BJ (cell line): ENCODE results near the gene RABGAP1. TPM values are rescaled to one million over a fixed set of nuclear protein-coding genes. Genes with fewer than 3 reads are reported as not detected.

ENCODE experiments used
- CTCF ChIA-PET: fragments of 350-600 bp; formaldehyde crosslinking; extraction: SDS; loops from one replicate; lab custom pipeline; 2021; ENCODE audit warnings: antibody characterized with exemption, inconsistent platforms; lab: Yijun Ruan, JAX
- POLR2A ChIA-PET: fragments of 300-600 bp; sonication (Branson Sonifier 250); formaldehyde crosslinking; extraction: SDS; loops from one replicate; lab custom pipeline; 2021; ENCODE audit warnings: antibody characterized with exemption; lab: Charles Lee
- DNase-seq: peaks from one replicate; pipeline ENCODE4 v3.0.0-alpha.2; 2011; ENCODE audit warnings: low read depth
- H3K27me3 ChIP-seq: 2 replicates; pipeline ENCODE4 v1.6.0; 2011; ENCODE audit warnings: low read length; ENCODE audit not compliant: control insufficient read depth, insufficient read depth
- H3K36me3 ChIP-seq: 2 replicates; pipeline ENCODE4 v1.5.1; 2011; ENCODE audit warnings: low read length; ENCODE audit not compliant: control insufficient read depth, insufficient read depth
- H3K4me3 ChIP-seq: 2 replicates; pipeline ENCODE4 v1.5.1; 2011; ENCODE audit warnings: low read depth, mild to moderate bottlenecking, control low read depth, low read length
- CTCF ChIP-seq: IDR thresholded peaks from 2 replicates; pipeline ENCODE4 v1.5.1; 2011; ENCODE audit warnings: low read depth, mild to moderate bottlenecking, control low read depth, inconsistent platforms, low read length, moderate library complexity; ENCODE audit not compliant: insufficient read depth
- polyA plus RNA-seq: library from polyadenylated mRNA; depleted of rRNA; stranded (reverse); fragments of >200 nt; gene quantifications from 2 replicates; pipeline ENCODE4 v1.2.3, GENCODE V29; 2011

Gene RABGAP1
- polyA plus RNA-seq, 1 experiment: 30.8 TPM

DNA sequence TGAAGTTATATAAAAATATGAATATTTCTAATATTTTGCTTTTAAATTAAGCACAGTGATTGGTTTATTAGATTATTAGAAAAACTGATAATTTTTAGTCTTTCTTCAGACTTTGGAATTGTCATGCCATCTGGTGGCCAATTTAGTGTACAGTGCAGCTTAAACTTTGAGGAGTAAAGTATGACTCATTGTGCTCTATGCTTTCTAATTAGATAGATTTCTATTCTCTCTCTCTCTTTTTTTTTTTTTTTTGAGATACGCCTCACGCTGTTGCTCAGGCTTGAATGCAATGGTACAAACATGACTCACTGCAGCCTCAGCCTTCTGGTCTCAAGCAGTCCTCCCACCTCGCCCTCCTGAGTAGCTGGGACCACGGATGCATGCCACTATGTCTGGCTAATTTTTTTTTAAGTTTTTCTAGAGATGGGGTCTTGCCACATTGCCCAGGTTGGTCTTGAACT, 50.6 kb downstream of the RABGAP1 start:
- no peak overlapping the region for H3K4me3 ChIP-seq
- ChIA-PET POLR2A (interaction anchor here (0.6 kb wide), 2 partner anchors 9 to 78 kb away, joined by 8 to 10 read pairs; no protein-coding TSS in a partner anchor), CTCF (interaction anchor here (1.0 to 1.9 kb wide), 8 partner anchors 10 to 527 kb away, joined by 3 to 7 read pairs (median 4); partner anchors contain the start of genes PDCL and RC3H2)
- H3K27me3 ChIP-seq: no peaks in the 10 kb centered on the region
- 0 out of 2 replicates have a peak, but pooled peaks cover 3% of the 10 kb centered on the region for H3K36me3 ChIP-seq
- DNase-seq: peak; percentile 83
- peak; percentile 67 for TF ChIP-seq CTCF

DNA sequence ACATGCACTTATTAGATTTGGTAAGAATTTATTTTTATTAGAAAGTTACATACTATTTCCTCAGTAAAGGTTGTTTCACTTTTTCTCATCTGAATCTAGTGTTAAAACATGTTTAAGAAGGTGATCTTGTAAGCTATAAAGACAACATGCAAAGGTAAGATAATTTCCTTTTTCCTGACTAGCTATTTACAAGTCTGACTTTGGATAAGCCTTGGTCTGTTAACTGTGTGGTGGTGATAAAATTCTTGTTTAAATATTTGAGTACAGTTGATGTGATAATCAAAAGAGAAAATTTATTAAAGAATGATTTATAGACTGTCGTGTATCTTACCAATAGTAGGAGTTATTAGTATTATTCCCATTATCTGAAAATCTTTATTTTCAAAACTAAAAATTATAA, 55.8 kb downstream of the RABGAP1 start:
- Histone ChIP-seq H3K36me3 (no peaks in the 10 kb centered on the region), H3K27me3 (no peaks in the 10 kb centered on the region), H3K4me3 (no peak overlapping the region)
- ChIA-PET POLR2A (no interaction called here), CTCF (no interaction called here)
- TF ChIP-seq CTCF: no peak
- DNase-seq: no peak

GRCh38 chr9:122998448-122998847, 57.6 kb downstream of the RABGAP1 start:
- CTCF ChIA-PET: no interaction called here
- no peaks in the 10 kb centered on the region for H3K36me3 ChIP-seq
- H3K4me3 ChIP-seq: no peak overlapping the region
- no peak for TF ChIP-seq CTCF
- POLR2A ChIA-PET: no interaction called here
- no peaks in the 10 kb centered on the region for H3K27me3 ChIP-seq
- no peak for DNase-seq

DNA sequence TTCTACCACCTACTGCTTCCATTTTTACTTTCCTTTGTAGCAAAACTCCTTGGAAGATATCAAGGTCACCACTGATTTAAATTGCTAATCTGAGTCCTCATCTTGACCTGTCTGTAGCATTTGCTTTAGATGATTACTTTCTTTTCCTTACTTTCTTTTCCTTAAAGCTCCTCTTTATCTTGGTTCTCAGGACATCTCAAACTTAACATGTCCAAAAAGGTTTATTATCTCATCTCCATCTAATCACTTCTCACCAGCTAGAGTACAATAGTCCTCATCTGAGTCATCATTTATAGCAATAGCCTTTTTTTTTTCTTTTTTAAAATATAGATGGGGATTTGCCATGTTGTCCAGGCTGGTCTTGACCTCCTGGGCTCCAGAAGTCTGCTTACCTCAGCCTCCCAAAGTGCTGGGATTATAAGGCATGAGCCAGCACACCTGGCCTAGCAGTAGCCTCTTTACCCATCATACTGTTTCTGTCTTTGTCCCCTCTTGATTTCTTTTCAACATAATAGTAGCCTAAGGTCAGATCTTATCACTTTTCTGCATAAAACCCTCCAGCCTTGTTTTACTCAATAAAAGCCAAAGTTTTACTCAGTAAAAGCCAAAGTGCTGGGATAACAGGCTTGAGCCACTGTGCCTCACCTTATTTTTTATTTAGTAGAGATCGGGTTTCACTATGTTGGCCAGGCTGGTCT, 59.7 kb downstream of the RABGAP1 start:
- DNase-seq: no peak
- ChIA-PET POLR2A (no interaction called here), CTCF (no interaction called here)
- H3K4me3 ChIP-seq: no peak overlapping the region
- no peaks in the 10 kb centered on the region for H3K27me3 ChIP-seq
- no peaks in the 10 kb centered on the region; the same call in 1 of the 2 replicates for H3K36me3 ChIP-seq
- no peak for TF ChIP-seq CTCF

DNA sequence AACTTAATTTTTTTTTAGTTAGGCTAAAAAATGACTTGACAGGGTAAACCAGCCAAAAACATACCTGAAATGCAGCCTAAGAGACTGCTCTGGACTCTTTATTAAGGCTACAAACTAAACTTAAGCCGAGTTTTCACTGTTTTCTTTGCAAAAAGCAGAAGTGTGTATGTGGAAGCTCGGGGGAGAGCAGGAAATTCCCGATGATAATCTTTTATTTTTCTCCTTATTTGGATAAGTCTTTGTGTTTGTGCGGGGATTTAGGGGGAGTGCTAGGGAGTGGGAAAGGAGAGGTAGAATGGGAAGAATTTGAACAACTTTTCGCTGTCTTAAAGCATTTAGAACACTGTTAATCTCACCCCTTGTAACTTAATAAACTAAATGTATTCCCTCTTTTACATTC, 61.9 kb downstream of the RABGAP1 start:
- DNase-seq: no peak

More for the DNA sequence above, 61.9 kb downstream of the RABGAP1 start:
- ChIA-PET CTCF (no interaction called here), POLR2A (no interaction called here)
- Histone ChIP-seq H3K4me3 (no peak overlapping the region), H3K27me3 (no peaks in the 10 kb centered on the region), H3K36me3 (no peaks in the 10 kb centered on the region; the same call in 1 of the 2 replicates)
- no peak for TF ChIP-seq CTCF
